ENCODE data around the gene LIN28B.

DNA sequence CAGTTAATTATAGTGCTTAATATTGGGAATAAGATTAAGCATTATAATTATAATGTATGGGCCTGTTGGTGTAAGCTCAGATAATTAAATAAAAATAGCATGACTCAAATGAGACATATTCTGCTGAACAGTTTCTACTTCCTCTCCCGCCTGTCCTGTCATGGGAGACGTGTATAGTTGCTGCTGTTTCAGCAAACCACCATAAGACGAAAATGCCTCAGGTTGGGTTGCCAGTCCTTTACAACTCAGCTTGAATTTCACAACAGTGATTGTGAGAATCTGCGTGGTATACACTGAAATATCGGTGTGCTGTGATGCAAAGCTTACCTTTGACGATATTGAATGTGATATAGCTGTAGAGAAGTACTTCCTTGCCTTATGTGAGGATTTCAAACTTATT is 123.4 kb downstream of the LIN28B start:
- TF ChIP-seq, protein P1, sequence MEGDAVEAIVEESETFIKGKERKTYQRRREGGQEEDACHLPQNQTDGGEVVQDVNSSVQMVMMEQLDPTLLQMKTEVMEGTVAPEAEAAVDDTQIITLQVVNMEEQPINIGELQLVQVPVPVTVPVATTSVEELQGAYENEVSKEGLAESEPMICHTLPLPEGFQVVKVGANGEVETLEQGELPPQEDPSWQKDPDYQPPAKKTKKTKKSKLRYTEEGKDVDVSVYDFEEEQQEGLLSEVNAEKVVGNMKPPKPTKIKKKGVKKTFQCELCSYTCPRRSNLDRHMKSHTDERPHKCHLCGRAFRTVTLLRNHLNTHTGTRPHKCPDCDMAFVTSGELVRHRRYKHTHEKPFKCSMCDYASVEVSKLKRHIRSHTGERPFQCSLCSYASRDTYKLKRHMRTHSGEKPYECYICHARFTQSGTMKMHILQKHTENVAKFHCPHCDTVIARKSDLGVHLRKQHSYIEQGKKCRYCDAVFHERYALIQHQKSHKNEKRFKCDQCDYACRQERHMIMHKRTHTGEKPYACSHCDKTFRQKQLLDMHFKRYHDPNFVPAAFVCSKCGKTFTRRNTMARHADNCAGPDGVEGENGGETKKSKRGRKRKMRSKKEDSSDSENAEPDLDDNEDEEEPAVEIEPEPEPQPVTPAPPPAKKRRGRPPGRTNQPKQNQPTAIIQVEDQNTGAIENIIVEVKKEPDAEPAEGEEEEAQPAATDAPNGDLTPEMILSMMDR (IDR thresholded peaks at IDR 0.05), result no peak
- TF ChIP-seq ZFX (IDR thresholded peaks at IDR 0.05; ENCODE audit: borderline replicate concordance), result no peak
